PC-3 (cell line): ENCODE results near the gene KAT2B. TPM values are rescaled to one million over a fixed set of nuclear protein-coding genes. Genes with fewer than 3 reads are reported as not detected.
"Not testable (repeated sequence)": the region's sequence is repeated elsewhere in the genome, so short reads cannot be mapped to it uniquely, and the experiment has no call there.

Experiments
- ATAC-seq: fragments of 200-7000 bp; cut with Tn5 transposase; 2 replicates; pipeline ENCODE4 v1.9.1; 2020; ENCODE audit warnings: mild to moderate bottlenecking, moderate library complexity
- BruUV-seq: library from RNA; stranded (reverse); fragments of 400-500 nt; replicated peaks from 2 replicates; lab custom pipeline; 2021; lab: Mats Ljungman, UMichigan
- CTCF ChIA-PET: fragments of 300-600 bp; sonication (Branson Sonifier 250); formaldehyde crosslinking; loops from one replicate; lab custom pipeline; 2022; ENCODE audit warnings: antibody characterized with exemption; lab: Charles Lee
- POLR2A ChIA-PET: fragments of 300-600 bp; sonication (Branson Sonifier 250); formaldehyde crosslinking; loops from one replicate; lab custom pipeline; 2022; ENCODE audit warnings: antibody characterized with exemption; ENCODE audit not compliant: unreplicated experiment; lab: Charles Lee
- DNase-seq: peaks from one replicate; pipeline ENCODE4 v3.0.0-alpha.2; 2015
- H2AFZ ChIP-seq: fragments of 300-600 bp; sonication (generic); 2 replicates; pipeline ENCODE4 v1.6.0; 2016; ENCODE audit warnings: antibody characterized with exemption, low read length
- H3F3A ChIP-seq: fragments of 300-600 bp; sonication (generic); one replicate; pipeline ENCODE4 v1.6.0; 2017; ENCODE audit warnings: antibody characterized with exemption, low read length, control low read depth, mild to moderate bottlenecking; ENCODE audit not compliant: unreplicated experiment
- H3K27ac ChIP-seq: fragments of 300-600 bp; sonication (generic); 2 replicates; pipeline ENCODE4 v1.5.1; 2016; ENCODE audit warnings: mild to moderate bottlenecking, low read length
- H3K27me3 ChIP-seq: fragments of 300-600 bp; sonication (generic); 2 replicates; pipeline ENCODE4 v1.6.1; 2016; ENCODE audit warnings: low read length, mixed read lengths
- H3K36me3 ChIP-seq: fragments of 300-600 bp; sonication (generic); 2 replicates; pipeline ENCODE4 v1.6.1; 2016; ENCODE audit warnings: low read depth, mixed run types, low read length, mixed read lengths
- H3K4me1 ChIP-seq: fragments of 300-600 bp; sonication (generic); 2 replicates; pipeline ENCODE4 v1.5.1; 2016; ENCODE audit warnings: low read length; ENCODE audit not compliant: insufficient read depth
- H3K4me2 ChIP-seq: fragments of 300-600 bp; sonication (generic); 2 replicates; pipeline ENCODE4 v1.6.0; 2016; ENCODE audit warnings: low read length
- H3K4me3 ChIP-seq: fragments of 300-600 bp; sonication (generic); 2 replicates; pipeline ENCODE4 v1.5.1; 2016; ENCODE audit warnings: mild to moderate bottlenecking, low read length, mixed read lengths
- H3K79me2 ChIP-seq: fragments of 300-600 bp; sonication (generic); 2 replicates; pipeline ENCODE4 v1.6.1; 2017; ENCODE audit warnings: low read length, mixed read lengths
- H3K9ac ChIP-seq: fragments of 300-600 bp; sonication (generic); 2 replicates; pipeline ENCODE4 v1.6.0; 2016; ENCODE audit warnings: mild to moderate bottlenecking, low read length
- H3K9me2 ChIP-seq: fragments of 300-600 bp; sonication (generic); replicated peaks from 2 replicates; pipeline ENCODE4 v1.6.1; 2016; ENCODE audit warnings: mixed run types, low read length, mixed read lengths
- H3K9me3 ChIP-seq: fragments of 300-600 bp; sonication (generic); 2 replicates; pipeline ENCODE4 v1.6.1; 2016; ENCODE audit warnings: low read length, mixed read lengths
- H4K20me1 ChIP-seq: fragments of 300-600 bp; sonication (generic); 2 replicates; pipeline ENCODE4 v1.6.1; 2016; ENCODE audit warnings: low read length, mixed read lengths
- EZH2 ChIP-seq: fragments of 300-600 bp; sonication (generic); IDR thresholded peaks from one replicate; pipeline ENCODE4 v1.6.1; 2017; ENCODE audit warnings: antibody characterized with exemption, mild to moderate bottlenecking, low read length; ENCODE audit not compliant: unreplicated experiment
- EZH2phosphoT487 ChIP-seq: fragments of 300-600 bp; sonication (generic); IDR thresholded peaks from 2 replicates; pipeline ENCODE4 v1.6.1; 2018; ENCODE audit warnings: mild to moderate bottlenecking, antibody characterized with exemption, low read length, borderline replicate concordance
- intact Hi-C: fragments of 100-400 bp; cut with micrococcal nuclease; formaldehyde crosslinking; loops from 2 replicates; pipeline ENCODE4 v1.9.0; 2023
- total RNA-seq: library from RNA; depleted of rRNA; stranded (reverse); fragments of >200 nt; gene quantifications from 2 replicates; pipeline ENCODE4 v1.2.3, GENCODE V29; 2014
- TF ChIP-seq, protein P1 (sequence below): fragments of 300-600 bp; sonication (generic); conservative IDR thresholded peaks from 2 replicates; pipeline ENCODE4 v1.5.1; 2017; ENCODE audit warnings: antibody characterized with exemption, low read depth, mild to moderate bottlenecking, low read length

KAT2B gene
- total RNA-seq, 1 experiment from 2014 or later: 11.9 TPM

DNA sequence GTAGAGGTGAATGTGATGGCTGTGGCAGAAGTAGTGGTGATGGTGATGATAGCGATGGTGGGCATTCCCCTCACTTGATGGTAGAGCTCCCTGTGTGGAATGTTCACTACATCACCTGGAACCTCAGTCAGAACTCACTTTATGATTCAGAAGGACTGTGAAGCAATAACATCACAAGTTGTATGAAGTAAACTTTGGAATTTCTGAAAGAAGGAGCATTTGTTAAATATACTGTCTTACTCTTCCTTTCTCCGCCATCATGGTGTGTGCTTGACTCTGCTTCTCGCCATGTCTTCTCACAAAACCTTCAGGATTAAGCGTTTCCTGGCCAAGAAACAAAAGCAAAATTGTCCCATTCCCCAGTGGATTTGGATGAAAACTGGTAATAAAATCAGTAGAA is 28.1 kb upstream of the KAT2B start, which contains the start of gene PP2D1:
Gene PP2D1, minus strand, starts transcription at position 101 of the 400 bp plus-strand sequence. CDS start 192 bp downstream, outside the sequence.
- Histone ChIP-seq H3K36me3 (no peaks in the 10 kb centered on the region), H3K4me1 (no peaks in the 10 kb centered on the region), H3K4me2 (no peak within 1 kb of the TSS), H3K4me3 (no peak within 1 kb of the TSS), H3F3A (no peaks in the 10 kb centered on the region), H3K79me2 (no peaks in the 10 kb centered on the region), H3K27me3 (no peaks in the 10 kb centered on the region), H2AFZ (no peak within 1 kb of the TSS), H3K27ac (no peak within 1 kb of the TSS), H3K9me3 (no peaks in the 10 kb centered on the region), H3K9ac (no peak within 1 kb of the TSS), H4K20me1 (no peaks in the 10 kb centered on the region), H3K9me2 (no peaks in the 10 kb centered on the region)
- DNase-seq (no peak), ATAC-seq (no peak)
- ChIA-PET CTCF (no interaction called here), POLR2A (no interaction called here)
- BruUV-seq: no TSS peak
- intact Hi-C loops: no loop called here
- TF ChIP-seq EZH2 (no peak), EZH2phosphoT487 (no peak)
- TF ChIP-seq, protein P1, sequence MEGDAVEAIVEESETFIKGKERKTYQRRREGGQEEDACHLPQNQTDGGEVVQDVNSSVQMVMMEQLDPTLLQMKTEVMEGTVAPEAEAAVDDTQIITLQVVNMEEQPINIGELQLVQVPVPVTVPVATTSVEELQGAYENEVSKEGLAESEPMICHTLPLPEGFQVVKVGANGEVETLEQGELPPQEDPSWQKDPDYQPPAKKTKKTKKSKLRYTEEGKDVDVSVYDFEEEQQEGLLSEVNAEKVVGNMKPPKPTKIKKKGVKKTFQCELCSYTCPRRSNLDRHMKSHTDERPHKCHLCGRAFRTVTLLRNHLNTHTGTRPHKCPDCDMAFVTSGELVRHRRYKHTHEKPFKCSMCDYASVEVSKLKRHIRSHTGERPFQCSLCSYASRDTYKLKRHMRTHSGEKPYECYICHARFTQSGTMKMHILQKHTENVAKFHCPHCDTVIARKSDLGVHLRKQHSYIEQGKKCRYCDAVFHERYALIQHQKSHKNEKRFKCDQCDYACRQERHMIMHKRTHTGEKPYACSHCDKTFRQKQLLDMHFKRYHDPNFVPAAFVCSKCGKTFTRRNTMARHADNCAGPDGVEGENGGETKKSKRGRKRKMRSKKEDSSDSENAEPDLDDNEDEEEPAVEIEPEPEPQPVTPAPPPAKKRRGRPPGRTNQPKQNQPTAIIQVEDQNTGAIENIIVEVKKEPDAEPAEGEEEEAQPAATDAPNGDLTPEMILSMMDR: no peak

DNA sequence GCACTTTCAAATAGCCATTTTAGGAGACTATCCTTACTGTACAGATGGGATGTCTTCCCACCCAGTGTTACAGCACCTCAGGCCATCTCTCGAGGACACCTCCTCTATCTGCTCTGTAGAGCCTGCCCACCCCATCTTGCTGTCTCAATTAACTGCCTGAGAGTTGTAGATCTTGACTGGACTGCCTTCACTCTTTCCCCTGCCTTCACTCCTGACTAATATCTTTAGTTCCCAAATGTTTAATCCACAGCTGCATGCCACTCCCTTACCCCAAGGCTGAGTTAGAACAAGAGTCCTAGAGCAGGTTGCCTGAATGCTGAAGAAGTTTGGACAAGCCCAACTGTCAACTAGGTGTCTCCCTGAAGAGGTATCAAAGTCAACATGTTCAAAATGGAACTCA is 26.9 kb upstream of the KAT2B start:
- H2AFZ ChIP-seq: no peak overlapping the region
- intact Hi-C loops: no loop called here
- no peak overlapping the region for H3K27ac ChIP-seq
- ATAC-seq: no peak
- H3F3A ChIP-seq: no peaks in the 10 kb centered on the region
- H3K4me2 ChIP-seq: no peak overlapping the region
- H3K9ac ChIP-seq: no peak overlapping the region
- H3K9me3 ChIP-seq: no peaks in the 10 kb centered on the region
- H3K9me2 ChIP-seq: no peaks in the 10 kb centered on the region
- H4K20me1 ChIP-seq: no peaks in the 10 kb centered on the region
- TF ChIP-seq EZH2phosphoT487 (no peak), EZH2 (no peak)
- TF ChIP-seq, protein P1: no peak
- no TSS peak for BruUV-seq
- no peaks in the 10 kb centered on the region for H3K36me3 ChIP-seq
- CTCF ChIA-PET: no interaction called here
- H3K27me3 ChIP-seq: no peaks in the 10 kb centered on the region
- POLR2A ChIA-PET: no interaction called here
- no peak for DNase-seq
- H3K79me2 ChIP-seq: no peaks in the 10 kb centered on the region
- H3K4me1 ChIP-seq: no peaks in the 10 kb centered on the region
- H3K4me3 ChIP-seq: no peak overlapping the region

DNA sequence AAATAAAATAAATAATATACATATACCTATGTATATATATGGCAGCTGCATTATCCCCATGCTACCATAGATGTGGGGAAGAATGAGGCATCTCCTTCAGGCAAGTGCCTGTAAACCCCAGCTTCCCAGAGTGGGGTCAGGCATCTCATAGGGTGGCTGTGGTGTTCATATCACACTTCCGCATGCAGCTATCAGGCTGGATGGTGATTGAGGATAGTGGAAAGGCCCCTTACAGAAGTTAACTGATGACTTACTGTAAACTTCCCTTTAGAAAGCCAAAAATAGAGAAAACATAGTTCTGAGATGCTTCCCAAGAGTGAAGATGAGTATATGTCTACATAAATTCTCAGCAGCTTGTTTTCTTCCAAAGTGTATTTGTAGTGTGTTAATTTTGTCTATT is 24.7 kb upstream of the KAT2B start:
- no peaks in the 10 kb centered on the region for H3K36me3 ChIP-seq
- no peaks in the 10 kb centered on the region for H4K20me1 ChIP-seq
- H3K27ac ChIP-seq: no peak overlapping the region
- no peaks in the 10 kb centered on the region for H3K4me1 ChIP-seq
- no peaks in the 10 kb centered on the region for H3K79me2 ChIP-seq
- H2AFZ ChIP-seq: no peak overlapping the region
- H3K9ac ChIP-seq: no peak overlapping the region
- no peaks in the 10 kb centered on the region for H3K9me2 ChIP-seq
- BruUV-seq: no TSS peak
- CTCF ChIA-PET: no interaction called here
- no peaks in the 10 kb centered on the region for H3F3A ChIP-seq
- H3K27me3 ChIP-seq: no peaks in the 10 kb centered on the region
- DNase-seq (no peak), ATAC-seq (no peak)
- intact Hi-C loops: no loop called here
- H3K4me2 ChIP-seq: no peak overlapping the region
- no peaks in the 10 kb centered on the region for H3K9me3 ChIP-seq
- H3K4me3 ChIP-seq: no peak overlapping the region
- POLR2A ChIA-PET: no interaction called here
- TF ChIP-seq EZH2 (no peak), EZH2phosphoT487 (no peak)
- TF ChIP-seq, protein P1: no peak

DNA sequence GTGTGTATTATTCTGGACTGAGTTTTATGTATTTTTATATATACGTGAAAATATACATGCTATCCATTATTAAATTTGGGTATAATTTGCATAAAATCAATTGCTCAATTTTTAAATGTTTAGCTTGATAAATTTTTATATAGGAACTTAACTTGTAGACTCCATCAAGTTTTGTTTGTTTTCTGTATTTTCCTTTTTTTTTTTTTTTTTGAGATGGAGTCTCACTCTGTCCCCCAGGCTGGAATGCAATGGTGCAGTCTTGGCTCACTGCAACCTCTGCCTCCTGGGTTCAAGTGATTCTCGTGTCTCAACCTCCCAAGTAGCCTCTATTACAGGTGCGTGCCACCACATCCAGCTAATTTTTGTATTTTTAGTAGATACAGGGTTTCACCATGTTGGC is 24.2 kb upstream of the KAT2B start:
- POLR2A ChIA-PET, H2AFZ ChIP-seq: not testable (repeated sequence)

More for the DNA sequence above, 24.2 kb upstream of the KAT2B start:
- H4K20me1 ChIP-seq, H3K79me2 ChIP-seq, BruUV-seq, H3K36me3 ChIP-seq, H3K9me2 ChIP-seq, H3K27me3 ChIP-seq, H3K9ac ChIP-seq, H3K4me2 ChIP-seq, CTCF ChIA-PET, H3K4me1 ChIP-seq, H3K4me3 ChIP-seq, H3K9me3 ChIP-seq, ATAC-seq, H3K27ac ChIP-seq, intact Hi-C loops, DNase-seq, H3F3A ChIP-seq: not testable (repeated sequence)
